ENCODE measurements around the gene ISOC2. TPM values are rescaled to one million over a fixed set of nuclear protein-coding genes. Genes with fewer than 3 reads are reported as not detected.

The ISOC2 gene
- total and polyA plus RNA-seq, 8 donors, result 19.8 to 348 (median 70.7) TPM

DNA sequence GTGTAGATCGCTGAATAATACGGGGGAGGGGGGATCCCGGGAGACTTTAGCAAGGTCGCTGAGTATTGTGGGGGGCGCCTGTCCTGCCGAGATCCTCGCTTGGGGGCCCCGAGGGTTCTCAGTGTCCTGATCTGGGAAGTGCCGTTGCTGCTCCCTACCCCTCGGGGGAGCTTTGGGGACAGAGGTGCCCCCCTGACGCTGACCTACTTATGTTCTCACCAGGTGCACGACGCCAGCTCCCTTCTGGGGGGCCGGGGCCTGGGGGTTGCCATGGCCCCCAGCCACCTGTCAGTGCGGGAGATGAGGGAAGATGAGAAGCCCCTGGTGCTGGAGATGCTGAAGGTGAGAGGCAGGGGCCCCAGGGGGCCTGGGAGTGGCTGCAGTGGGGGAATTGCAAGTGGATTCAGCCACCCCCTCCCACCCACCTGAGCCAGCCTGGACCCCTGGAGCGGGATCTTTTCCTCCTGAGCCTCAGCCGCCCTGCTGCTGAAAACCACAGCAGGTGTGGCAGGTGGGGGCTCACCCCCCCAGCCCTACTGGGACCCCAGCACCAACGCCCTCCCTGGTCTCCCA is 24.1 kb upstream of the ISOC2 start:
- peaks cover 36 to 67% (median 54%) of the 10 kb centered on the region in 4 donors for H3K4me1 ChIP-seq
- H3K9me3 ChIP-seq, result no peaks in the 10 kb centered on the region
- no peak for DNase-seq
- H3K27me3 ChIP-seq, result peaks cover 0 to 41% (median 10%) of the 10 kb centered on the region in 3 donors
- peak overlapping the region; percentile 79 to 96 (median 85) for H3K27ac ChIP-seq
- intact Hi-C loops (cut with DNase I; ENCODE audit: low total_unique reads), result no loop called here
- WGBS, 5 donors, result 20 to 38% (median 24%) methylated on average over 3 to 18 of the region's 18 CpGs
- TF ChIP-seq, protein P1, sequence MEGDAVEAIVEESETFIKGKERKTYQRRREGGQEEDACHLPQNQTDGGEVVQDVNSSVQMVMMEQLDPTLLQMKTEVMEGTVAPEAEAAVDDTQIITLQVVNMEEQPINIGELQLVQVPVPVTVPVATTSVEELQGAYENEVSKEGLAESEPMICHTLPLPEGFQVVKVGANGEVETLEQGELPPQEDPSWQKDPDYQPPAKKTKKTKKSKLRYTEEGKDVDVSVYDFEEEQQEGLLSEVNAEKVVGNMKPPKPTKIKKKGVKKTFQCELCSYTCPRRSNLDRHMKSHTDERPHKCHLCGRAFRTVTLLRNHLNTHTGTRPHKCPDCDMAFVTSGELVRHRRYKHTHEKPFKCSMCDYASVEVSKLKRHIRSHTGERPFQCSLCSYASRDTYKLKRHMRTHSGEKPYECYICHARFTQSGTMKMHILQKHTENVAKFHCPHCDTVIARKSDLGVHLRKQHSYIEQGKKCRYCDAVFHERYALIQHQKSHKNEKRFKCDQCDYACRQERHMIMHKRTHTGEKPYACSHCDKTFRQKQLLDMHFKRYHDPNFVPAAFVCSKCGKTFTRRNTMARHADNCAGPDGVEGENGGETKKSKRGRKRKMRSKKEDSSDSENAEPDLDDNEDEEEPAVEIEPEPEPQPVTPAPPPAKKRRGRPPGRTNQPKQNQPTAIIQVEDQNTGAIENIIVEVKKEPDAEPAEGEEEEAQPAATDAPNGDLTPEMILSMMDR (IDR thresholded peaks at IDR 0.05), result no peak
- TF ChIP-seq POLR2AphosphoS5 (IDR thresholded peaks at IDR 0.05) (no peak), EP300 (IDR thresholded peaks at IDR 0.05) (no peak), POLR2A (IDR thresholded peaks at IDR 0.05) (no peak)
- peaks cover 12 to 37% (median 31%) of the 10 kb centered on the region in 4 donors for H3K36me3 ChIP-seq
- peak overlapping the region; percentile 55 to 66 (median 60) for H3K4me3 ChIP-seq

DNA sequence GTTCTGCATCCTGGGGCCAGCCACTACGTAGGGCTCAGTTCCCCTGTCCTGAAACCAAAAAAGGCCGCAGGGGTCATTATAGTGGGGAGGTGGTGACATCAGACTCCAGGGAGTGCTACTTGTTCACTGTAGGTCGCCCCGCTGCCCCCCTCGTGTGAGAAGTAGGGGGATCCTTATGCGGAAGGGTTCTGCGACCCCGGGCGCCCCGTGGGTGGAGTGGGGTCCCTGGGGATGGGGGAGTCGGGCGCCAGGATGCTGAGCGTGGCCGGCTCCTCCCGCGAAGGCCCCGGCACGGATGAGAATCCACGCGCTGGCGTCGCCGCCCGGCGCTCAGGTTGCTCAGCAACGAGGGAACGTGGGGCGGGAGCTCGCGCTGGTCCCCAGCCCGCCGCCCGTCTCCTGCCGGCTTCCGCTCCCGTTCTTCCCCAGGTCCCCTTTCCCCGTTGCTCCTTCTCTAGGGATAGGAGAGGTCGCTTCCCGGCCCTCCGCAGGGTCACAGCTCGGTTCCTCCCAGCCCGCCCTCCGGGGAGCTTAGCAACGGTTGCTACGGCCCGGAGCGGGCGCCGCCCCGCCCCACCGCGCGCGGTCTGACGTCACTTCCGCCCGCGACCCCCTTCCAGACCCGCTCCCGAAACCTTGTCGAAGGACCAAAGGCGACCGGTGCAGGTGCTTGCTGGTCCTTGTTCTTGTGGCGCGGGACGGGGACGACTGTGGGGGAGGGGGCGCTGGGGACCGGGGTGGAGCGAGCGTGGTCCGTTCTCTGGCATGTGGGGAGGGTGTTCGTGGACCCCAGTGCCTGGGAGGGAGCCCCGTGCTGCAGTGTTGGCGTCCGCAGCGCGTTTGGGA is 23.4 kb upstream of the ISOC2 start, which contains the start of gene NAT14:
Gene NAT14, plus strand, starts transcription at position 596 of the 846 bp plus-strand sequence. CDS start 521 bp downstream, outside the sequence.
- peak within 1 kb of the TSS; percentile 79 to 96 (median 85) for H3K27ac ChIP-seq
- peak in 1 of 3 donors; percentile 33 for TF ChIP-seq POLR2AphosphoS5 (IDR thresholded peaks at IDR 0.05)
- TF ChIP-seq, protein P1 (IDR thresholded peaks at IDR 0.05), result no peak
- TF ChIP-seq EP300 (IDR thresholded peaks at IDR 0.05), result no peak
- no peak for TF ChIP-seq POLR2A (IDR thresholded peaks at IDR 0.05)

DNA sequence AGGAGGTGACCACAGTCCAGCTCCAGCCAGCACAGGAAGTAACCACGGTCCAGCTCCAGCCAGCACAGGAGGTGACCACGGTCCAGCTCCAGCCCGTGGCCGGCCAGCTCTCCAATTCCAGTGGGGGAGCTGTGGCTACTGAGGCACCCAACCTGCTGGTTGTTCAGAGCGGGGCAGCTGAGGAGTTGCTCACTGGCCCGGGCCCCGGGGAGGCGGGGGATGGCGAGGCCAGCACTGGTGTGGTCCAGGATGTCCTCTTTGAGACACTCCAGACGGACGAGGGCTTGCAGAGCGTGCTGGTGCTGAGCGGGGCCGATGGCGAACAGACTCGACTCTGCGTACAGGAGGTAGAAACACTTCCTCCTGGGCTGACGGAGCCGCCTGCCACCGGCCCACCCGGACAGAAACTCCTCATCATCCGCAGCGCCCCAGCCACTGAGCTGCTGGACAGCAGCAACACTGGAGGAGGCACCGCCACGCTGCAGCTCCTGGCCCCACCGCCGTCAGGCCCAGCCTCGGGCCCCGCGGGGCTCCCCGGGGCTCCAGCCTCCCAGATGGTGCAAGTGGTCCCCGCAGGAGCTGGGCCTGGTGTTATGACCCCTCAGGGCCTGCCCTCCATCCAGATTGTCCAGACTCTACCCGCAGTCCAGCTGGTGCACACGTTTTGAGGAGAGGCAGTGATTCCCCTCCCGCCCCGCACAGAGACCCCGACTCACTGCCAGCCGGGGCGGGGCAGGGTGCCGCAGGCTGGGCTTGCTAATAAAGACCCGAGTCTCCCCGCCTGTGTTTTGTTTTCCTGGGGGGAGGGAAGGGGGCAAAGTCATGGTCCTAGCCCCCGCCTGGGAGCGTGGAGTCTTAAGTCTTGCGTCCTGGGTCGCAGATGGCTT is 22.5 kb upstream of the ISOC2 start:
- H3K36me3 ChIP-seq, result peaks cover 12 to 39% (median 32%) of the 10 kb centered on the region in 4 donors
- no peaks in the 10 kb centered on the region for H3K9me3 ChIP-seq
- DNase-seq, result no peak
- no peak for TF ChIP-seq EP300 (IDR thresholded peaks at IDR 0.05)
- TF ChIP-seq, protein P1 (IDR thresholded peaks at IDR 0.05), result no peak
- no peak for TF ChIP-seq POLR2AphosphoS5 (IDR thresholded peaks at IDR 0.05)
- no peak for TF ChIP-seq POLR2A (IDR thresholded peaks at IDR 0.05)
- peak overlapping the region; percentile 55 to 66 (median 60) for H3K4me3 ChIP-seq
- intact Hi-C loops (cut with DNase I; ENCODE audit: low total_unique reads), result no loop called here
- 76 to 81% (median 80%) methylated on average over 33 to 46 of the region's 46 CpGs for WGBS, 5 donors
- H3K4me1 ChIP-seq, result peaks cover 36 to 60% (median 48%) of the 10 kb centered on the region in 4 donors
- H3K27me3 ChIP-seq, result peaks cover 0 to 26% (median 4%) of the 10 kb centered on the region in 3 donors
- peak overlapping the region in 4 of 5 donors; percentile 85 to 96 (median 88) for H3K27ac ChIP-seq

More for the DNA sequence above, 23.4 kb upstream of the ISOC2 start, which contains the start of gene NAT14:
- Histone ChIP-seq H3K27me3 (peaks cover 0 to 34% (median 10%) of the 10 kb centered on the region in 3 donors), H3K36me3 (peaks cover 12 to 39% (median 32%) of the 10 kb centered on the region in 4 donors), H3K9me3 (no peaks in the 10 kb centered on the region), H3K4me1 (peaks cover 36 to 65% (median 51%) of the 10 kb centered on the region in 4 donors), H3K4me3 (peak within 1 kb of the TSS; percentile 55 to 66 (median 60))
- 2 to 3% (median 2%) methylated on average over 13 to 78 of the region's 78 CpGs for WGBS, 5 donors
- intact Hi-C loops (cut with DNase I; ENCODE audit: low total_unique reads), result no loop called here
- DNase-seq, result peak; percentile 45 to 93
